Fibroblast of lung (primary cell): ENCODE data around the gene SKP2. TPM values are rescaled to one million over a fixed set of nuclear protein-coding genes. Genes with fewer than 3 reads are reported as not detected.

Experiments
- DNase-seq, 2 donors: peaks; one replicate each; pipeline versions ENCODE4 v3.0.0 to v3.0.0-alpha.2; 2010; ENCODE audit warnings: low read depth in 2 of 2
- H2AFZ ChIP-seq: 2 replicates; pipeline ENCODE4 v1.5.1; 2012; ENCODE audit warnings: low read length, control low read depth, inconsistent platforms
- H3K27ac ChIP-seq: 2 replicates; pipeline ENCODE4 v1.5.1; 2011; ENCODE audit warnings: low read length, control low read depth; ENCODE audit not compliant: insufficient read depth
- H3K27me3 ChIP-seq: 2 replicates; pipeline ENCODE4 v1.5.1; 2011; ENCODE audit warnings: mild to moderate bottlenecking, low read length; ENCODE audit not compliant: control insufficient read depth, insufficient read depth
- H3K36me3 ChIP-seq: 2 replicates; pipeline ENCODE4 v1.5.1; 2011; ENCODE audit warnings: low read length; ENCODE audit not compliant: control insufficient read depth, insufficient read depth
- H3K4me1 ChIP-seq: 2 replicates; pipeline ENCODE4 v1.5.1; 2011; ENCODE audit warnings: low read length; ENCODE audit not compliant: control insufficient read depth, insufficient read depth; ENCODE audit errors: extremely low read depth
- H3K4me2 ChIP-seq: 2 replicates; pipeline ENCODE4 v1.5.1; 2011; ENCODE audit warnings: low read length, control low read depth; ENCODE audit not compliant: insufficient read depth; ENCODE audit errors: extremely low read depth
- H3K4me3 ChIP-seq, 4 experiments: fragments of 200-600 bp in 1 of 4; sonication (generic) in 1 of 4; replicated peaks in 1 of 4; 2 replicates each; pipeline ENCODE4 v1.5.1; 2011 to 2016; ENCODE audit warnings: low read length in 4 of 4, low read depth in 3 of 4, mild to moderate bottlenecking in 3 of 4, control low read depth in 2 of 4, inconsistent platforms in 1 of 4, mixed read lengths in 1 of 4; ENCODE audit not compliant: insufficient read depth in 1 of 4; ENCODE audit errors: control extremely low read depth in 1 of 4
- H3K79me2 ChIP-seq: 2 replicates; pipeline ENCODE4 v1.5.1; 2012; ENCODE audit warnings: mild to moderate bottlenecking, low read length, inconsistent platforms; ENCODE audit not compliant: control insufficient read depth, insufficient read depth
- H3K9ac ChIP-seq: 2 replicates; pipeline ENCODE4 v1.5.1; 2011; ENCODE audit warnings: mild to moderate bottlenecking, low read length, control low read depth; ENCODE audit not compliant: insufficient read depth
- H3K9me3 ChIP-seq: 2 replicates; pipeline ENCODE4 v1.5.1; 2012; ENCODE audit warnings: low read depth, low read length; ENCODE audit not compliant: control insufficient read depth, insufficient read depth
- H4K20me1 ChIP-seq: 2 replicates; pipeline ENCODE4 v1.5.1; 2011; ENCODE audit warnings: low read length; ENCODE audit not compliant: control insufficient read depth, insufficient read depth; ENCODE audit errors: extremely low read depth
- CTCF ChIP-seq, 2 donors: IDR thresholded peaks in 1 of 2; conservative IDR thresholded peaks in 1 of 2; 1 replicate in 1 of 2; 2 replicates in 1 of 2; pipeline ENCODE4 v1.5.1; 2011 to 2012; ENCODE audit warnings: low read length in 2 of 2, control low read depth in 1 of 2, inconsistent platforms in 1 of 2, low read depth in 1 of 2, mild to moderate bottlenecking in 1 of 2
- EZH2 ChIP-seq: IDR thresholded peaks from 2 replicates; pipeline ENCODE4 v1.5.1; 2012; ENCODE audit warnings: low read length, control low read depth, mild to moderate bottlenecking; ENCODE audit errors: missing control alignments
- polyA plus RNA-seq, 2 donors: library from polyadenylated mRNA; depleted of rRNA in 1 of 2; stranded (reverse) in 1 of 2; unstranded in 1 of 2; fragments of >200 nt; gene quantifications; 2 replicates each; pipeline ENCODE4 v1.2.1, GENCODE V29; 2011 to 2012; ENCODE audit warnings: missing spikeins in 1 of 2
- total RNA-seq: library from RNA; depleted of rRNA; stranded (reverse); fragments of >200 nt; gene quantifications from 2 replicates; pipeline ENCODE4 v1.2.1, GENCODE V29; 2014

The SKP2 gene
- total and polyA plus RNA-seq, 2 donors (not counting 1 experiment from before 2014, with no cell fraction given) = 10.6 to 30.8 TPM

DNA sequence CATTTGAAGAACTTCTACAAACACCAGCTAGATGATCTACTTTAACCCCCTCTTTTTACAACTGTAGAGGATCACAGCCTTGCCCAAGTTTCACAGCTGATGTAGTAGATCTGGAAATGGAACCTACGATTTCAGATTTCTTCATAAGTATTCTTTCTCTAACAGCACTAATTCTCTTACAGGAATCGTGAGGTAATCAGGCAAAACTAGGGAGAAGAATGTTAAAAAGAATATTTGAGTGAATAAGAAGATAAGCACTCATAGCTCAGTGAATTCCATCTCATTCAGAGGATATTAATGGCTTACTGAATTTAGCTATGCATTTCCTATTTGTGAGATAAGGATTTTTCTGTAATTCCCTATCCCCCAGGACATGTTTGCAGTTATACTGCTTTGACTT is 47.7 kb downstream of the SKP2 start:
- Histone ChIP-seq H3K36me3 (peaks cover 3% of the 10 kb centered on the region), H3K27ac (no peak overlapping the region), H2AFZ (no peak overlapping the region), H3K79me2 (no peaks in the 10 kb centered on the region), H3K4me3 (no peak overlapping the region), H3K4me1 (peaks cover 3% of the 10 kb centered on the region), H3K4me2 (no peak overlapping the region), H3K9me3 (no peaks in the 10 kb centered on the region), H3K9ac (no peak overlapping the region), H3K27me3 (no peaks in the 10 kb centered on the region), H4K20me1 (no peaks in the 10 kb centered on the region)
- TF ChIP-seq CTCF (conservative IDR thresholded peaks at IDR 0.05 in 1 of 2, IDR thresholded peaks at IDR 0.05 in 1 of 2; ENCODE audit: low read depth in 1 of 2, low read length in 2 of 2) = no peak
- TF ChIP-seq EZH2 = no peak
- peak in 1 of 2 donors; percentile 82 for DNase-seq

- DNase-seq = peak in 1 of 2 donors; percentile 80
- Histone ChIP-seq H3K36me3 (peaks cover 3% of the 10 kb centered on the region), H3K79me2 (no peaks in the 10 kb centered on the region), H3K27me3 (no peaks in the 10 kb centered on the region), H3K9ac (no peak overlapping the region), H4K20me1 (no peaks in the 10 kb centered on the region), H3K4me3 (no peak overlapping the region), H3K4me2 (no peak overlapping the region), H3K27ac (no peak overlapping the region), H2AFZ (no peak overlapping the region), H3K9me3 (no peaks in the 10 kb centered on the region), H3K4me1 (peaks cover 3% of the 10 kb centered on the region)
- TF ChIP-seq CTCF (conservative IDR thresholded peaks at IDR 0.05 in 1 of 2, IDR thresholded peaks at IDR 0.05 in 1 of 2; ENCODE audit: low read depth in 1 of 2, low read length in 2 of 2) = no peak
- TF ChIP-seq EZH2 = no peak
Observed at GRCh38 chr5:36200513-36200912, 48.6 kb downstream of the SKP2 start.

GRCh38 chr5:36202521-36202961 is 50.6 kb downstream of the SKP2 start:
- Histone ChIP-seq H3K4me2 (peak overlapping the region; percentile 30), H3K9ac (no peak overlapping the region), H3K27ac (no peak overlapping the region), H4K20me1 (no peaks in the 10 kb centered on the region), H3K79me2 (no peaks in the 10 kb centered on the region), H3K9me3 (no peaks in the 10 kb centered on the region), H3K4me1 (peaks cover 3% of the 10 kb centered on the region), H2AFZ (no peak overlapping the region), H3K27me3 (no peaks in the 10 kb centered on the region), H3K4me3 (no peak overlapping the region), H3K36me3 (peaks cover 2% of the 10 kb centered on the region)
- DNase-seq = peak; percentile 48 to 85
- TF ChIP-seq EZH2 (no peak), CTCF (conservative IDR thresholded peaks at IDR 0.05 in 1 of 2, IDR thresholded peaks at IDR 0.05 in 1 of 2; ENCODE audit: low read depth in 1 of 2, low read length in 2 of 2) (no peak)
